Right renal pelvis (tissue), 4 donors: ENCODE results near the gene CYP2W1. TPM values are rescaled to one million over a fixed set of nuclear protein-coding genes. Genes with fewer than 3 reads are reported as not detected.

Experiments used
- DNase-seq, 4 donors: peaks; one replicate each; pipeline ENCODE4 v3.0.0-alpha.2; 2013; ENCODE audit warnings: low read depth in 4 of 4, low spot score in 3 of 4, missing footprints in 1 of 4
- polyA plus RNA-seq, 4 donors: library from polyadenylated mRNA; unstranded; fragments of 120-200 nt; gene quantifications; one replicate each; pipeline ENCODE4 v1.2.1, GENCODE V29; 2013; ENCODE audit not compliant: insufficient read length in 4 of 4

The CYP2W1 gene
- polyA plus RNA-seq, 4 donors, result 1.2 to 4.0 (median 2.5) TPM

- no peak for DNase-seq
Measured at GRCh38 chr7:979886-980571, 3.0 kb upstream of the CYP2W1 start.

GRCh38 chr7:981793-982510, 1.0 kb upstream of the CYP2W1 start:
- no peak for DNase-seq

GRCh38 chr7:982511-983003, 424 bp upstream of the CYP2W1 start:
- no peak for DNase-seq

GRCh38 chr7:983616-984071, 663 bp downstream of the CYP2W1 start:
- DNase-seq, result no peak

- DNase-seq, result no peak
Measured at GRCh38 chr7:984361-985126, 1.6 kb downstream of the CYP2W1 start.

- no peak for DNase-seq
Measured at GRCh38 chr7:985127-985416, 2.1 kb downstream of the CYP2W1 start.

- no peak for DNase-seq
Measured at GRCh38 chr7:985915-986741, 3.1 kb downstream of the CYP2W1 start.

GRCh38 chr7:986766-987751, 4.1 kb downstream of the CYP2W1 start:
- no peak for DNase-seq

GRCh38 chr7:987909-988308, 4.9 kb downstream of the CYP2W1 start:
- no peak for DNase-seq

- DNase-seq, result no peak
Measured at GRCh38 chr7:988426-988911, 5.5 kb downstream of the CYP2W1 start.

- DNase-seq, result no peak
Measured at GRCh38 chr7:988963-989529, 6.1 kb downstream of the CYP2W1 start.

GRCh38 chr7:990352-990932, 7.5 kb downstream of the CYP2W1 start:
- DNase-seq, result no peak

- DNase-seq, result no peak
Measured at GRCh38 chr7:990933-991728, 8.2 kb downstream of the CYP2W1 start.

- DNase-seq, result no peak
Measured at GRCh38 chr7:991729-992656, 9.0 kb downstream of the CYP2W1 start.

- DNase-seq, result peak; percentile 92 to 93 (median 93)
Measured at GRCh38 chr7:992709-993607, 10.0 kb downstream of the CYP2W1 start.
